Mononuclear cell (primary cell): Measurements from ENCODE around the gene PBX4. TPM values are rescaled to one million over a fixed set of nuclear protein-coding genes. Genes with fewer than 3 reads are reported as not detected.

Source experiments
- H3K27me3 ChIP-seq: 2 replicates; pipeline ENCODE4 v1.6.0; 2011; ENCODE audit warnings: low read length, control low read depth; ENCODE audit not compliant: insufficient read depth
- H3K4me1 ChIP-seq: 2 replicates; pipeline ENCODE4 v1.5.1; 2011; ENCODE audit warnings: mild to moderate bottlenecking, low read length, control low read depth; ENCODE audit not compliant: insufficient read depth
- H3K4me3 ChIP-seq: 2 replicates; pipeline ENCODE4 v1.5.1; 2011; ENCODE audit warnings: mild to moderate bottlenecking, low read length, moderate library complexity
- H3K9me3 ChIP-seq: 2 replicates; pipeline ENCODE4 v1.5.1; 2011; ENCODE audit warnings: low read depth, mild to moderate bottlenecking, control low read depth, low read length
- total RNA-seq: library from RNA; depleted of rRNA; stranded (reverse); fragments of >200 nt; gene quantifications from one replicate; pipeline ENCODE4 v1.2.3, GENCODE V29; 2012

Gene PBX4
- total RNA-seq, 1 donor: 12.7 TPM

DNA sequence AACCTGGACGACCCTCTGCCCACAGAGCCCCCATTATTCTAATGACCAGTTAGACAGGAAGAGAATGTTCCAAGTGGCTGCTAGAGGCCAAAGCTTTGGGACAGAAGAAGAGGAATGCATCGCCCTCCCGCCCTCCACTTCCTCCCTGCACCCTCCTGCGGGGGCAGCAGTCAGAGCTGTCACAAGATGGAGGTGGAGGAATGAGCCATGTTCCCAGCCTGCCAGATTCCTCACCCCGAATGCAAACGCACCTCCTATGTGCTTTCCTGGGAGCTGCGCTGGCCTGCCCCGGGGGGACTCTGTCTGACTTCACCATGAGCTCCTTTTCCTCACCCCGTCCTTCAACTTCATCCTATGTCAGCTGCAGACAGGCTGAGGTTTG, 88.1 kb downstream of the PBX4 start:
- Histone ChIP-seq H3K4me1 (peaks cover 6% of the 10 kb centered on the region), H3K9me3 (no peaks in the 10 kb centered on the region), H3K27me3 (no peaks in the 10 kb centered on the region), H3K4me3 (no peak overlapping the region)

DNA sequence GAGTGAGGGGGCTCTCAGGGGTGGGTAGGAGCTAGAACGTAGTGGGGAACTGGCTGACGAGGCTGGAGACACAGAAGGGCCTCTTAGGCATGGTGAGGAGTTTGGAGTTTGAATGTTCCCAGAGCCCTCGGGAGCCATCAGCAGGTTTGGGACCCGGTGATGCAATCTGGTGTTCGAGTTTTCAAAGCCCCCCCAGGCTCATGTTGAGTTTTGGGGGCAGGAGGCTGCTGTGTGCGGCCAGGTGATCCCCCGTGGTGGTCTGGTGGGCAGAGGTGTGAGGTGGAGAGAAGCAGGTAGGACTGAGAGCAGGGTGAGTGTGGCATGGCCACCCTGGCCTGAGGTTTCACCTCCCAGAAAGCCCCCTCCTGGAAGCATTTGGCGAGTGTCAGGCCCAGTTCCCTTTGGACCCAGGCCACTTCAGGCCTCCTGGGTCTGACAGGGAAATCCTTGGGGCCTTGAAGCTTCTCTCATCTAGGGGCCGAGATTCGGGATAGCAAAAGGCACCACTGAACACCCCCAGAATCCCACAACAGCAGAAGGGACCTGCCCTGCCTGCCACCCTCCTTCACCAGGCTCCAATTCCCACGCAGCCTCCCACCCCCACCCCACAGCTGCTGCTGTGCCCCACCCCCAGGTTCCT, 88.6 kb downstream of the PBX4 start:
- Histone ChIP-seq H3K27me3 (no peaks in the 10 kb centered on the region), H3K4me1 (peaks cover 6% of the 10 kb centered on the region), H3K4me3 (no peak overlapping the region), H3K9me3 (no peaks in the 10 kb centered on the region)

DNA sequence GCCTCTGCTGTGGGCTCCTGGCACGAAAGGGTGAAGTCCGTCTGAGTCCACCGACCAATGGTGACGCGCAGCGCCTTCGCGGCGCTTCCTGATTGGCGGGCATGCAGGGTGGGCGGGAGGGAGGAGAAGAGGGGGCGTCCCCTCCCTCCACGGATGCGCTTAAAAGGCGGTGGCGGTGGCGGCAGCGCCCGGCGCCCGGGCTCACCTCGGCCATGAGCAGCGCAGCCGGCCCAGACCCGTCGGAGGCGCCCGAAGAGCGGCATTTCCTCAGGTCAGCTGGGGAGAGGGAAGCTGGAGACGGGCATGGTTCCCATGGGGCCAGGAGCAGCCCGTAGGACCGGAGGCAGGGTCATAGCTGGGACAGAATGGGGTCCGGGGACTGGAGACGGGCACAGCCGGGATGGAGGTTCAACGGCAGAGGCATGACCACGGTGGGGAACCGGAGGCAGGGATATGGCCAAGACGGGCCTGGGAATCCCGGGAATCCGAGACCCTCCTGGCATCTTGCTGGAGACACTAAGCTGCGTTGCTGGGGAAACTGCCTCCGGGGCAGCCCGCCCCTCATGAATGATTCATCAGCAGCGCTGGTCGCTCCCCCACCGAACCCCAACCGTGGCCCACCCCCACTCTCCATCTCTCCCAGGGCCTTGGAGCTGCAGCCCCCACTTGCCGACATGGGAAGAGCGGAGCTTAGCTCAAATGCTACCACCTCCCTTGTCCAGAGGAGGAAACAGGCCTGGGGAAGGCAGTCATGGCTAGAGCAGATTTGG, 89.6 kb downstream of the PBX4 start, which contains the start of gene YJEFN3:
TSS of gene YJEFN3 (plus strand) at position 191 of the 770 bp plus-strand sequence. CDS start at position 213, 22 bp downstream.
- Histone ChIP-seq H3K4me1 (peaks cover 6% of the 10 kb centered on the region), H3K27me3 (no peaks in the 10 kb centered on the region), H3K9me3 (no peaks in the 10 kb centered on the region), H3K4me3 (no peak within 1 kb of the TSS)

DNA sequence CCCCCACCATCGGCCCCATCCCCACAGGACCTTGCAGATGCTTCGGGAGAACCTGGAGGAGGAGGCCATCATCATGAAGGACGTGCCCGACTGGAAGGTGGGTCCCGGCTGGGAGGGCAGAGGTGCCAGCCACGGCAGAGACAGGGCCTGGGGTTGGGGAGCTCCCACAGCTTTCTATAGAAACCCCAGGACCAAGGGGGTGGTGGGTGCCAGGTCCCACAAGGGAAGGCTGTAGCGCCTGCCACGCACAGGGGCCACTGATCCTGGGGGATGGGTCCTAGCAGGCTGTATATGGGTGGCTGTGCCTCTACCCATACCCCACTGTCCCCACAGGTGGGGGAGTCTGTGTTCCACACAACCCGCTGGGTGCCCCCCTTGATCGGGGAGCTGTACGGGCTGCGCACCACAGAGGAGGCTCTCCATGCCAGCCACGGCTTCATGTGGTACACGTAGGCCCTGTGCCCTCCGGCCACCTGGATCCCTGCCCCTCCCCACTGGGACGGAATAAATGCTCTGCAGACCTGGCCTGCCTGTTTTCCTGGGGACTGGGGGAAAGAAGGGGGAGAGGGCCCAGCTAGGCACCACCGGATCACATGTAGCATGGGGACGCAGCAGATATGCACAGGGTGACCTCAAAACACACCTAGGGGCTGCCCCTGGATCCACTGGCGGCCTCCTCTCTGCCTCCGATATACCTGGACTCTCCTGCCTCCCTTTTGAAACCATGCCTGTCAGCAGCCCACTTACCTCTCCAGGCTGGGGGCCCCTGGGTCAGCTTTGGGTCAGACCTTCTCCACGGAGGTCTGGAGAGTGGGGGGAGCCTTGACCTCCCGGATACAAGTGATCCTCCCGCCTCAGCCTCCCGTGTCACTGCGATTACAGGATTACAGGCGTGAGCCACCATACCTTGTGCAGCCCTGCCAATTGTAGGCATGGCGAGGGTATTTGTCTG, 90.5 kb downstream of the PBX4 start:
- Histone ChIP-seq H3K27me3 (no peaks in the 10 kb centered on the region), H3K4me1 (peaks cover 6% of the 10 kb centered on the region), H3K4me3 (no peak overlapping the region), H3K9me3 (no peaks in the 10 kb centered on the region)

DNA sequence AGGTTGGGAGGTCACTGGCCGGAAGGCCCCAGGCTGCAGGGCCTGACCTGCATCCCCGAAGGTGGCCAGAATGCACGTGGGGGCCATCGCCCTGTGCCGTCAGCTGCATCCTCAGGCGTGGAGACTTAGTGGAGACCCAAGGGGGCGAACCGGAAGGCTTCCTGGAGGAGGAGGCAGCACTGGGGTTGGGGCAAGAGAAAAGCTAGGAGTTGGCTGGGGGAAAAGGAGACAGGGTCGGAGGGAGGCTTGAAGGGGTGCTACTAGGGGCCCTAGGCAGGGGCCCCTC, 91.2 kb downstream of the PBX4 start:
- Histone ChIP-seq H3K27me3 (no peaks in the 10 kb centered on the region), H3K4me3 (no peak overlapping the region), H3K4me1 (peaks cover 4% of the 10 kb centered on the region), H3K9me3 (no peaks in the 10 kb centered on the region)

DNA sequence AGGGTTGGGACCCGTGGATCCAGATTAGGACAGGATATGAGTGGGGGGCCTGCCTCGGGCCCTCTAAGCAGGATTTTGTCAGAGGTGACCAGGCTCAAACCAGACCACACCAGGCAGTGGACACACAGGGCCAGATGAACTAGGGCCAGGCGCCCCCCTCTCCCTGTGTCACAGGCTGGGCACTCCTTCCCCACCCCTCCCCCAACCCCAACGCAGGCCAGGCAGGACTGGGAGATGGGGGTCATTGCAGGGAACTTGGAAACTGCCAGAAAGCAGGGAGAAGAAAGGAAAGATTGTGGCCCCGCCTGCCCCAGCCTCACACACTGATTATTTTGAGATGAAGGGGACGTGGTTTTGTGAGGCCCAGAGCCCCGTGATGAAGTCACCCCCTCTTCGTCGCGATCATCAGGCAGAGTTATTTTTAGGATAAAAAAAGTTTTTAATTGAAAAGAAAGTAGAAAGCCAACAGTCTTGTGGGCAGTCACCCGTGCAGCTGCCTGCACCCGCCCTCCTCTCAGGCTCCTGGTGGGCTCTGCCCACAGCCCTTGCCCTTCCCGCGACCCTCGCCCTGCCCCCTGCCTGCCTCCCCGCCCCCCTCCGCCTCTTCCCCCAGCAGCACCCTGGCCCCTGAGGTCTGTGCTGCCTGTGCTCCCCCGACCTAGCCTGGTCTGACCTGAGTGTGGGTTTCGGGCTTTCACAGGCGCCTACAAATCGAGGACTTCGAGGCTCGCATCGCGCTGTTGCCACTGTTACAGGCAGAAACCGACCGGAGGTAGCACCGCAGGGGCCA, 91.7 kb downstream of the PBX4 start:
- Histone ChIP-seq H3K4me3 (no peak overlapping the region), H3K27me3 (no peaks in the 10 kb centered on the region), H3K4me1 (no peaks in the 10 kb centered on the region), H3K9me3 (no peaks in the 10 kb centered on the region)

DNA sequence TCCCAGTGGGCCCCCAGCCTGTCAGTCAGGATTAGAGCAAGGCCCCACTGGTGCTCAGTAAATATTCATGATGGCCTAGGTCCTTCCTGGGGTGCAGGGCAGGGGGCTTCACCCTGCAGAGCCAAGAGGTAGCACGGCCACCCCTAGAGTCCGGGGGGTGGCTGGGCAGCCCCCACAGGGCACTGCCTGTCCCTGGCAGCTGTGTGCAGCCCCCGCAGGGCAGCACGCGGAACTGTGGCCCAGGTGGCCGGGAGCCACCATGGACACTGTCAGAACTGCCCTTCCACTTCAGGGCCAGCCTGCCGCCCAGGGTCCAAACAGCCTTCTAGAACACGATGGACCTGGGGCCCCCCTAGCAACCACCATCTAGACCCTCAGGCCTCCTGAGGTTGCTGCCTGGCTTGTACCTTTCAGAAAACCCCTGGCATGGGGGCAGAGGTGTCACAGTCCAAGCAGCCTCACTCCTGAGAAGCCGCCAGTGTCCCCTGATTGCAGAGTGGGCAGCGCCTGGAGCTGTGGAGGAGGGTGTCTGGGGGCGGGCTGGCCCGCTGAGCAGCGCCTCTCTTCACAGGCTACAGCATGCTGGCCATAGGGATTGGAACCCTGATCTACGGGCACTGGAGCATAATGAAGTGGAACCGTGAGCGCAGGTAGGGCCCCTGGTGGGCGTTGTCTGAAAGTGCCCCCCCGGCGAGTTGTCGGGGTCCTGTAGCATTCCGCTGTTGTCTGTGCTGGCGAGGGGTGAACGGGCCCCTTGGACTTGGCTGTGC, 92.7 kb downstream of the PBX4 start:
- no peaks in the 10 kb centered on the region for H3K9me3 ChIP-seq
- H3K4me3 ChIP-seq: no peak overlapping the region
- H3K4me1 ChIP-seq: no peaks in the 10 kb centered on the region

DNA sequence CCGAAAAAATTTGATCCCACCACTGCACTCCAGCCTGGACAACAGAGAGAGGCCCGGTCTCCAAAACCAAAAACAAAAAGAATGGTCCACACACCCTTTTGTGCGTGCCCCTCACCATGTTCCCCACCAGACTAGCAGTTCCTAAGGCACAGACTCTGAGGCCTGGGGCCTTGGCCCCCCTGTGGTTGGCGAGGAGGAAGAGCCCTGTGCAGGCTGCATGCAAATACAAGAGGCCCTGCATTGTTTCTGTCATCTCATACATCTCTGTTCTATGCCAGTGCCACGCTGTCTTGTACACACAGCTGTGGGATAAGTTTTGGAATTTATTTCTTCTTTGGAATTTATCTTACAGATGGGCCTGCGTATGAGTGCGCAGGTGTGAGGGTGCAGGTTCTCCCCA, 94.4 kb downstream of the PBX4 start:
- no peak overlapping the region for H3K4me3 ChIP-seq
- H3K27me3 ChIP-seq: no peaks in the 10 kb centered on the region
- peaks cover 3% of the 10 kb centered on the region for H3K4me1 ChIP-seq
- H3K9me3 ChIP-seq: no peaks in the 10 kb centered on the region

More for the DNA sequence above, 92.7 kb downstream of the PBX4 start:
- H3K27me3 ChIP-seq: no peaks in the 10 kb centered on the region

DNA sequence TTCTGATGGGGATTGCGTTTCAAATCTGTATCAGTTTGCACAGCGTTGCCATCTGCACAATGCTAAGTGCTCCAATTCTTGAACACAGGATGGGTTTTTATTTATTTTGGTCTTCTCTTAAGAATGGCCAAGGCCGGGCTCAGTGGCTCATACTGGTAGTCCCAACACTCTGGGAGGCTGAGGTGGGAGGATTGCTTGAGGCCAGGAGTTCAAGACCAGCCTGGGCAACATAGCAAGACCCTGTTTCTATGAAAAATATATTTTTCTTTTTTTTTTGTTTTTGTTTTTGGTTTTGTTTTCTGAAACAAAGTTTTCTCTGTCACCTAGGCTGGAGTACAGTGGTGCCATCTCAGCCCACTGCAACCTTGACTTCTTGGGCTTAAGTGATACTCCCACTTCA, 95.3 kb downstream of the PBX4 start:
- Histone ChIP-seq H3K4me1 (peaks cover 3% of the 10 kb centered on the region), H3K27me3 (no peaks in the 10 kb centered on the region), H3K9me3 (no peaks in the 10 kb centered on the region), H3K4me3 (no peak overlapping the region)

DNA sequence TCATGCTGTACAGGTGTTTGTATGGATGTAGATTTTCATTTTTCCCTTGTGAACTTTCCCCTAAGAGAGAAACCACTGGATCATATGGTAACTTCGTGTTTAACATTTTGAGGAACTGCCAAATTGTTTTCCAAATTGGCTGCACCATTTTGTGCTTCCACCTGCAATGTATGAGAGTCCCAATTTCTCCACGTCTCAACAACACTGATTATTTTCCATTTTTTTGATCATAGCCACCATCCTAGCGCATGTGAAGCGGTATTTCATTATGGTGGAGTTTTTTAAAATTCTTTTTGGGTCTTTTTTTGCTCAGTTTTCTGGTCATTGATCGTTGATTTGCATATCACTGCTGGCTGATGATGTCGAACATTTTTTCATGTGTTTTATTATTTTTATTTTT, 97.5 kb downstream of the PBX4 start:
- no peaks in the 10 kb centered on the region for H3K9me3 ChIP-seq
- H3K4me3 ChIP-seq: no peak overlapping the region
- peaks cover 21% of the 10 kb centered on the region for H3K4me1 ChIP-seq
- no peaks in the 10 kb centered on the region for H3K27me3 ChIP-seq

DNA sequence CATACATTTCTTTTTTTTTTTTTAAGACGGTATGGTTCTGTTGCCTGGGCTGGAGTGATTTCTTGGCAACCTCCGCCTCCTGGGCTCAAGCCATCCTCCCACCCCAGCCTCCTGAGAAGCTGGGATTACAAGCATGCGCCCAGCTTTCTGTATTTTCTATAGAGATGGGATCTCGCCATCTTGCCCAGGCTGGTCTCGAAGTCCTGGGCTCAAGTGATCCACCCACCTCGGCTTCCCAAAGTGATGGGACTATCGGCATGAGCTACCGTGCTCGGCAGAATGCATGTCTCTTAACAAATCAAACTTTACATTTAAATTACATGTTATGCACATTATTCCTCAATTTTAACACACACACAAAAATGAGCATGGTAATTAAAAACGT, 101.3 kb downstream of the PBX4 start:
- no peaks in the 10 kb centered on the region for H3K27me3 ChIP-seq
- H3K9me3 ChIP-seq: no peaks in the 10 kb centered on the region
- H3K4me3 ChIP-seq: no peak overlapping the region
- H3K4me1 ChIP-seq: peaks cover 28% of the 10 kb centered on the region

DNA sequence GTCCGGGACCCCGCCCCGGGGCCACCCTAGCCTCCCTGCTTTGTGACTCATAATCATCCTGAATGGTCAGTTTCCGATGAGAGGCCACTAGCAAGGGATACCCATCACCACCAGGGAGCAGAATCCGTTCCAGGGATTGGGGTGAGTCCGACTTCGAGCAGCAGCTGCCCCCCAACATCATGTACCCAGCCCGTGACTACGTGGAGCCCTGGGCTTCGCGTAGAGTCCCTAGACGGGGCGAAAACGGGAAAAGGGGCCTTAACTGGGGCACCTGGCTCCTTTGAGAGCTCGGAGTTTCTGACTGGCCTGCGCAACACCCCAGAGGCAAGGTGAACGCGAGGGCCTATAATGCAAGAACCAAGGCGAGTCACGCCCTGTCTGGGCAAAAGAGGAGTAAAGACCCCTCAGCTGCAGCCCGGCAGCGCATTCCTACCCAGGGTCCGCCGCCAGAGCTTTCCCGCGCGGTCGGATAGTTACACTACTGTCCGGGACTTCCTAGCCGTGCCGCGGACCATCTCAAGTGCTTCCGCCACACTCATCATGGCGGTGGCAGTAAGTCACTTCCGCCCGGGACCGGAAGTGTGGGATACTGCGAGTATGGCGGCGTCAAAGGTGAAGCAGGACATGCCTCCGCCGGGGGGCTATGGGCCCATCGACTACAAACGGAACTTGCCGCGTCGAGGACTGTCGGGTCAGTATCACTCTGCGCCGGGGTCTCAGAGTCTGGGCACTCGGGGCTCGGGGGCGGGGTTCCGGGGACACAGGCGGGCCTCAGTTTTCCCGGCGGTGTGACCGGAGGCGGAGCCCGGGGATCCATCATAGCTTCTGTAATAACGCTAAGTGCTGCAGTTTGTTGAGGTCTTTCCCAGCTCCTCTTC, 102.6 kb downstream of the PBX4 start, which contains the start of gene NDUFA13:
TSS of gene NDUFA13 (plus strand) at position 584 of the 878 bp plus-strand sequence. CDS start at position 598, 14 bp downstream.
- Histone ChIP-seq H3K9me3 (no peaks in the 10 kb centered on the region), H3K27me3 (no peaks in the 10 kb centered on the region), H3K4me3 (peak within 1 kb of the TSS; percentile 76), H3K4me1 (peaks cover 28% of the 10 kb centered on the region)

DNA sequence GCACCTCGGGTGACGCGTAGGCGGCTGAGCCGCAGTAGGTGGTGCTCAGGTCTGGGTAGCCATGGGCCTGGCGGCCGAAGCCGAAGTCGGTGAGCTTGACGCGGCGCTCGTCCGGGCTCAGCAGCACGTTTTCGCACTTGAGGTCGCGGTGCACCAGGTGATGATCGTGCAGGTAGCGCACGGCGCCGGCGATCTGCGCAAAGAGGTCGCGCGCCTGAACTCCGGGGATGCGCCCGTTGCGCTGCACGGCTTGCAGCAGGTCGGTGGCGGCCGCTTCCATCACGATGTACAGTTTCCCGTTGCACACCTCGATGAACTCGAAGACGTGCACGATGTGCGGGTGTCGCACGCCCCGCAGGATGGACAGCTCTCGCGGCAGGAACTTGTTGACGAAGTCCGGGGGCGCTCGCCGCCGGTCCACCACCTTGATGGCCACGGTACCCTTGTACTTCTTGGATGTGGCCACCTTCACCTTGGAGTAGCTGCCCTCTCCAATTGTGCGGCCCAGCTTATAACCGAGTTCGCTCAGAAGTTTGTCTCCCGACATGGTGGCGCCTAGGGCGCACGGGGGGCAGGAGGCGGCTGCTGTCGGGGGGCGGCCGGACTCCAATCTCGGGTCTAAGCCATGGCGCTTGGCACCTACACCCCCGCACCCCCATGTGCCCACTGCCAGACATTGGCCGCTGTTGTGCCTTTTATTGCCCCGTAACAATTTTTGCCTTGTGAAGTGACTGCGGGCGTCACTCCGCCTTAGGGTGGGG, 103.4 kb downstream of the PBX4 start, which contains the start of gene TSSK6:
TSS of gene TSSK6 (minus strand) at position 668 of the 761 bp plus-strand sequence. CDS start at position 547, 121 bp downstream.
- peaks cover 28% of the 10 kb centered on the region for H3K4me1 ChIP-seq
- H3K4me3 ChIP-seq: peak within 1 kb of the TSS; percentile 76
- H3K27me3 ChIP-seq: no peaks in the 10 kb centered on the region

More for the DNA sequence above, 103.4 kb downstream of the PBX4 start, which contains the start of gene TSSK6:
- H3K9me3 ChIP-seq: no peaks in the 10 kb centered on the region
